Uterus (tissue), 4 donors: ENCODE data around the gene C8G. TPM values are rescaled to one million over a fixed set of nuclear protein-coding genes. Genes with fewer than 3 reads are reported as not detected.

Experiments used
- DNase-seq, 2 donors: peaks; one replicate each; pipeline ENCODE4 v3.0.0-alpha.2; 2019 to 2020
- H3K27ac ChIP-seq, 2 donors: fragments of 200-600 bp; sonication (generic); 1 replicate in 1 of 2; 2 replicates in 1 of 2; pipeline ENCODE4 v1.5.1; 2016 to 2018
- H3K27me3 ChIP-seq, 2 donors: fragments of 200-600 bp; sonication (generic); one replicate each; pipeline ENCODE4 v1.5.1; 2018 to 2019; ENCODE audit warnings: control low read depth in 1 of 2
- H3K36me3 ChIP-seq, 2 donors: fragments of 200-600 bp; sonication (generic); one replicate each; pipeline ENCODE4 v1.5.1; 2019; ENCODE audit warnings: control low read depth in 1 of 2
- H3K4me1 ChIP-seq, 2 donors: fragments of 200-600 bp; sonication (generic); one replicate each; pipeline ENCODE4 v1.5.1; 2018 to 2019; ENCODE audit warnings: control low read depth in 1 of 2
- H3K4me3 ChIP-seq, 2 donors: fragments of 200-600 bp; sonication (generic); 1 replicate in 1 of 2; 2 replicates in 1 of 2; pipeline ENCODE4 v1.5.1; 2018 to 2019; ENCODE audit warnings: mild to moderate bottlenecking in 1 of 2
- H3K9me3 ChIP-seq, 2 donors: fragments of 200-600 bp; sonication (generic); one replicate each; pipeline ENCODE4 v1.5.1; 2019; ENCODE audit warnings: control low read depth in 1 of 2
- POLR2A ChIP-seq, 2 donors: fragments of 450-650 bp; IDR thresholded peaks; one replicate each; pipeline ENCODE4 v1.6.1; 2016; ENCODE audit warnings: antibody characterized with exemption in 2 of 2, mild to moderate bottlenecking in 1 of 2, moderate library complexity in 1 of 2
- intact Hi-C: fragments of 100-400 bp; cut with DNase I; formaldehyde crosslinking; loops from one replicate; pipeline ENCODE4 v1.15.1; 2023; ENCODE audit warnings: low total_unique reads
- total RNA-seq, 4 donors: library from RNA; depleted of rRNA in 3 of 4; stranded (reverse); fragments of >200 nt in 3 of 4; gene quantifications; one replicate each; pipeline versions ENCODE4 v1.1.0 to v1.2.4, GENCODE V29; 2014 to 2023
- TF ChIP-seq, protein P1 (sequence below), 4 experiments: fragments of 200-600 bp in 2 of 4; fragments of 450-650 bp in 2 of 4; sonication (generic) in 2 of 4; IDR thresholded peaks; one replicate each; pipeline ENCODE4 v1.5.1; 2016 to 2019; ENCODE audit warnings: antibody characterized with exemption in 4 of 4, mild to moderate bottlenecking in 2 of 4, moderate library complexity in 1 of 4
- donor health status: DM: yes; HTN: yes; CAD: no.

Gene C8G
- total RNA-seq, 4 donors from 2014 or later = not detected

DNA sequence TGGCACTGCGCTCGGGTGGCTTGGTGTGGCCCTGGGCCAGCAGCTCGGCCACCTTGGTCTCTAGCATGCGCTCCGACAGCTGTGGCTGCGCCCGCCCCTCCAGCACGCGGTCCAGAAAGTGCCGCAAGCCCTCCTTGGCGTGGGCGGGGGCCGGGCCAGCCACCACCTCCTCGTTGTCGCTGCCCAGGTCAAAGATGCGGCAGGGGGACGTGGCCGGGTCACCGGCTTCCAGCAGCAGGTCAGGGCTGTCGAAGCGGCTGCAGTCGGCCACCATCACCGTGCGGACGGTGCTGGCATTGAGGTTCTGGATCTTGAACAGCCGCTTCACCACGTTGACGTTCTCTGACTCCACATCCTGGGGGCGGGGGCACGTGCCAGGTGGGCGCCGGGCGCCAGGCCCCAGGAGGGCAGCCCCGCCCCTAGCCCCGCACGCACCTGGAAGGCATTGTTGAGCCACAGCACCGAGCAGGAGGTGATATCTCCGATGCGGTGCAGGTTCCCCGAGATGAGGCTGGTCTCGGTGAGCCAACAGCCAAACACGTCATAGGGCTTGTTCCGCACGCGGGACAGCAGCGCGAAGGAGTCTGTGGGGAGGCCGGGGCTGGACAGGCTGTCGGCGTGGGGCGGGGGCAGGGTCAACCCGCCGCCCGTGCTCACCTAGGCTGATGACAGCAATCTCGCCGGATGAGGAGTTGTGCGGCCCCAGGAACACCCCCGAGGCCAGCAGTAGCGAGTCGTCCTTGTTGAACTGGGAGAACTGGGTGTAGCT is 2.7 kb upstream of the C8G start:
- H3K4me1 ChIP-seq = peaks cover 0 to 9% of the 10 kb centered on the region in 2 donors
- DNase-seq = peak in 1 of 2 donors; percentile 19
- no peaks in the 10 kb centered on the region for H3K9me3 ChIP-seq
- H3K27me3 ChIP-seq = no peaks in the 10 kb centered on the region
- no peak overlapping the region for H3K4me3 ChIP-seq
- H3K36me3 ChIP-seq = no peaks in the 10 kb centered on the region
- TF ChIP-seq, protein P1, sequence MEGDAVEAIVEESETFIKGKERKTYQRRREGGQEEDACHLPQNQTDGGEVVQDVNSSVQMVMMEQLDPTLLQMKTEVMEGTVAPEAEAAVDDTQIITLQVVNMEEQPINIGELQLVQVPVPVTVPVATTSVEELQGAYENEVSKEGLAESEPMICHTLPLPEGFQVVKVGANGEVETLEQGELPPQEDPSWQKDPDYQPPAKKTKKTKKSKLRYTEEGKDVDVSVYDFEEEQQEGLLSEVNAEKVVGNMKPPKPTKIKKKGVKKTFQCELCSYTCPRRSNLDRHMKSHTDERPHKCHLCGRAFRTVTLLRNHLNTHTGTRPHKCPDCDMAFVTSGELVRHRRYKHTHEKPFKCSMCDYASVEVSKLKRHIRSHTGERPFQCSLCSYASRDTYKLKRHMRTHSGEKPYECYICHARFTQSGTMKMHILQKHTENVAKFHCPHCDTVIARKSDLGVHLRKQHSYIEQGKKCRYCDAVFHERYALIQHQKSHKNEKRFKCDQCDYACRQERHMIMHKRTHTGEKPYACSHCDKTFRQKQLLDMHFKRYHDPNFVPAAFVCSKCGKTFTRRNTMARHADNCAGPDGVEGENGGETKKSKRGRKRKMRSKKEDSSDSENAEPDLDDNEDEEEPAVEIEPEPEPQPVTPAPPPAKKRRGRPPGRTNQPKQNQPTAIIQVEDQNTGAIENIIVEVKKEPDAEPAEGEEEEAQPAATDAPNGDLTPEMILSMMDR (IDR thresholded peaks at IDR 0.05) = no peak
- no peak for TF ChIP-seq POLR2A (IDR thresholded peaks at IDR 0.05)
- no peak overlapping the region for H3K27ac ChIP-seq
- intact Hi-C loops = no loop called here

DNA sequence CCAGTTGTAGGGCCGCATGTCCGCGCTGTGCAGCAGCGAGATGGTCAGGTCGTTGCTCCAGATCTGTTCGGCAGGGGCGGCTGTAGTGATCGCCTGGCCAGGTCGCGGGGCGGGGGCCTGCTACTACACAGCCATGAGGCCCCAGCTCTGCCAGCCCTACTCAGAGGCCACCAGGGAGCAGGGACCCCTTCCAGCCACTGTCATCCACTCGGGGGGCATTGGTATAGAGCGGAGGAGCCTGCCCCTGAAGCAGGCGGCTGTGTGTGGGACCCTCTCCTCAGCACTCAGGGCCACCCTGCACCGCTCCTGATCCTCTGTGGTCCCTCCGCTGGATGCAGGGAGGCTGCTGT is 2.2 kb upstream of the C8G start:
- Histone ChIP-seq H3K4me3 (peak overlapping the region in 1 of 2 donors; percentile 84), H3K27me3 (no peaks in the 10 kb centered on the region), H3K27ac (no peak overlapping the region), H3K36me3 (no peaks in the 10 kb centered on the region), H3K4me1 (peaks cover 0 to 9% of the 10 kb centered on the region in 2 donors), H3K9me3 (no peaks in the 10 kb centered on the region)
- DNase-seq = peak in 1 of 2 donors; percentile 18
- intact Hi-C loops = no loop called here
- TF ChIP-seq POLR2A (IDR thresholded peaks at IDR 0.05) = no peak
- TF ChIP-seq, protein P1 (IDR thresholded peaks at IDR 0.05) = no peak

GRCh38 chr9:136943291-136944211 is 1.5 kb upstream of the C8G start:
- Histone ChIP-seq H3K27ac (peak overlapping the region; percentile 79 to 84), H3K4me1 (peaks cover 0 to 9% of the 10 kb centered on the region in 2 donors), H3K36me3 (no peaks in the 10 kb centered on the region), H3K27me3 (no peaks in the 10 kb centered on the region), H3K9me3 (no peaks in the 10 kb centered on the region), H3K4me3 (peak overlapping the region; percentile 64 to 84)
- intact Hi-C loops = no loop called here
- no peak for DNase-seq
- TF ChIP-seq, protein P1 (IDR thresholded peaks at IDR 0.05) = no peak
- no peak for TF ChIP-seq POLR2A (IDR thresholded peaks at IDR 0.05)

DNA sequence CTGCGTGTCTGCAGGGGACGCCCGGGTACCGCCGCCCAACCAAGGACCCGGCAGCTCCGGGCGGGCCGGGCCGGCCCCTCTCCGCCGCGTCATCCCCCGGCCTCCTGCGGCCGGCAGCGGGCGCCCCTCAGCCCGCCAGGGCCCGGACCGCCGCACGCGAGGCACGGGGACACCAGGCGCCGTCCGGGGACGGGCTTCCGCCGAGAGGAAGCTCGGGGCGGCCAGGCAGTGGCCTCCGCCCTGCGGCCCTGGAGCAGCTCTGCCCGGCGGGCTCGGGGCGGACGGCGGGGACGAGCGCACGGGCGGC is 878 bp upstream of the C8G start:
- intact Hi-C loops = no loop called here
- no peak for DNase-seq
- Histone ChIP-seq H3K36me3 (no peaks in the 10 kb centered on the region), H3K27me3 (no peaks in the 10 kb centered on the region), H3K27ac (peak overlapping the region; percentile 79 to 84), H3K4me1 (peaks cover 0 to 9% of the 10 kb centered on the region in 2 donors), H3K9me3 (no peaks in the 10 kb centered on the region), H3K4me3 (peak overlapping the region; percentile 64 to 84)
- TF ChIP-seq, protein P1 (IDR thresholded peaks at IDR 0.05) = peak in 1 of 4 experiments; percentile 2
- TF ChIP-seq POLR2A (IDR thresholded peaks at IDR 0.05) = no peak
